HG03558 (cell line): Measurements from ENCODE around the gene OR8D4.
"Not testable (repeated sequence)": the region's sequence is repeated elsewhere in the genome, so short reads cannot be mapped to it uniquely, and the experiment has no call there.

Experiments
- ATAC-seq: cut with Tn5 transposase; IDR thresholded peaks from one replicate; pipeline ENCODE4 v1.9.1; 2021; ENCODE audit warnings: moderate number of reproducible peaks; ENCODE audit not compliant: unreplicated experiment; ENCODE audit errors: extremely low read depth

The OR8D4 gene

DNA sequence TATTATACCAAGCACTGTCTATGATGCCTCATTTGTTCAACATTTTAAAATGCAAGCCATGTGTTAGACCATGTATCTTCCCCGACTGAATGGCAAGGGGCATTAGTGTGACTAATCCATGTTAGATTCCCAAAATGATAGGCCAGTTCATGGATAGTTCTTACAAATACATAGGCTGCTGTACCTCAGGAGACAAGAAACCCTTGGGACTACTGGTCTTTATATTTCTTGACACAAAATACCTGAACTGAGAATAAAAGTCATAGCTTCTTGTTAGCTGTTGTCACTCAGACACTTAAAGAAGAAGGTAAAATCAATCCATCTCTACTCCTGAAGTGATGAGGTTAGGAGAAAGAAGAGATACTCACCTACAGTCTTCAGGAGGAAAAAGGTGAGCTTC, at the start of gene OR8D4:
Gene OR8D4, plus strand, starts transcription at position 301 of the 400 bp plus-strand sequence. CDS start 4,265 bp downstream, outside the sequence.
- no peak for ATAC-seq

DNA sequence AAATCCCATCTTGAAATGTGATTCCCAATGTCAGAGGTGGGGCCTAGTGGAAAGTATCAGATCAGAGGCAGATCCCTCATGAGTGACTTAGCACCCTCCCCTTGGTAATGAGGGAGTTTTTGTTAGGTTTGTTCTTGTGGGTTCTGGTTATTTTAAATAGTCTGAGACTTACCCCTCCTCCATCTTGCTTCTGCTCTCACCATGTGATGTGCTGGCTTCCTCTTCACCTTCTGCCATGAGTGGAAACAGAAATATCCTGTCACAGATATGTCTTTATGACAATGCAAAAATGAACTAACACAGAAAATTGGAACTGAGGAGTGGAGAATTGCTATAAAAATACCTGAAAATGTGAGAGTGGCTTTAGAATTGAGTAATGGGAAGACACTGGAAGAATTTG, 49.6 kb upstream of the OR8D4 start:
- ATAC-seq, result no peak

DNA sequence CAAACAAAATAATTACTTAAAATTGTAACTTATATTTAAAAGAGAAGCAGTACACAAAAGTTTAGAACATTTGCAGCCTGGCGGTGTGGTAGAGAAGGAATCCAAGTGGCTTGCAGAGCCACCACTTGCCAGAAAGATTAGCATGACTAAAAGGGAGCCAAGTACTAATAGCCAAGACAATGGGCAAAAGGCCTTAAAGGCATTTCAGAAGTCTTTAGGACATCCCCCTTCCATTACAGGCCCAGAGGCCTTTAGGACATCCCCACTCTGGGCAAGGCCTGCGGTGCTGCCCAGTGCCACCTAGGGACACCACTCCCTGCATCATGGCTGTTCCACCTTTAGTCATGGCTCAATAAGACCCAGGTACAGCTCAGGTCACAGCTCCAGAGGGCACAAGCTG, 48.9 kb upstream of the OR8D4 start:
- no peak for ATAC-seq

DNA sequence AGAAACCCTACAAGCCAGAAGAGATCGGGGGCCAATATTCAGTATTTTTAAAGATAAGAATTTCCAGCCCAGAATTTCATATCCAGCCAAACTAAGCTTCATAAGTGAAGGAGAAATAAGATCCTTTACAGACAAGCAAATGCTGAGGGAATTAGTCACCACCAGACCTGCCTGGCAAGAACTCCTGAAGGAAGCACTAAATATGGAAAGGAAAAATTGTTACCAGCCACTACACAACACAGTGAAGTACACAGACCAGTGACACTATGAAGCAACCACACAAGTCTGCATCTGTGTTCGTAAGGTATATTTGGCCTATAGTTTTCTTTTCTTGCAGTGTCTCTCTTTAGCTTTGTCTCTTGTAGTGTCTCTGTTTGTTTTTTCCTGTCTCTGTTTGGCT, 45.5 kb upstream of the OR8D4 start:
- no peak for ATAC-seq

DNA sequence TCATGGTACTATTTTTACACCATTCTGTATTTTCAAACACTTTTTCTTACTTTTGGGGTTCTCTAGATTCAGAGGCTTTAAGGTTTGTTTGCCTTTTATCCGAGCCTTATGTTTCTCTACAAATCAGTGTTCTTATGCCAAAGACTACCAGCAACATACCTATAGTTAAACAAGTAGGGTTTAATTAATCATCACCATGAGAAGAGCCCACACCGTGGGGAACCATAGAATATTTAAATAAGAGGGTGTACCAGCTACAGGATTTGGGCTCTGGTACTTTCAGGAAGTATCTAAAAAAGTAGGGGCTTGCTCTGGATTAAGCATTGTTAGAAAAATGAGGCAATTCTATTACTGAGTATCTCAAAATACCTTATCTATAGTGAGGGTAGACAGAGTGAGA, 42.2 kb upstream of the OR8D4 start:
- ATAC-seq, result no peak

DNA sequence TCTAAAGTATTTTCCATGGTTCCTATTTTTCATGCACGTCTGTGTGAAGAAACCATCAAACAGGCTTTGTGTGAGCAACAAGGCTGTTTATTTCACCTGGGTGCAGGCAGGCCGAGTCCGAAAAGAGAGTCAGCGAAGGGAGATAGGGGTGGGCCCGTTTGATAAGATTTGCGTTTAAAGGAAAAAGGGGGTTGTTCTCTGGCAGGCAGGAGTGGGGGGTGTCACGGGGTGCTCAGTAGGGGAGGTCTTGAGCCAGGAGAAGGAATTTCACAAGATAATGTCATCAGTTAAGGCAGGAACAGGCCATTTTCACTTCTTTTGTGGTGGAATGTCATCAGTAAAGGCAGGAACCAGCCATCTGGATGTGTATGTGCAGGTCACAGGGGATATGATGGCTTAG, 36.7 kb upstream of the OR8D4 start:
- not testable (repeated sequence) for ATAC-seq

DNA sequence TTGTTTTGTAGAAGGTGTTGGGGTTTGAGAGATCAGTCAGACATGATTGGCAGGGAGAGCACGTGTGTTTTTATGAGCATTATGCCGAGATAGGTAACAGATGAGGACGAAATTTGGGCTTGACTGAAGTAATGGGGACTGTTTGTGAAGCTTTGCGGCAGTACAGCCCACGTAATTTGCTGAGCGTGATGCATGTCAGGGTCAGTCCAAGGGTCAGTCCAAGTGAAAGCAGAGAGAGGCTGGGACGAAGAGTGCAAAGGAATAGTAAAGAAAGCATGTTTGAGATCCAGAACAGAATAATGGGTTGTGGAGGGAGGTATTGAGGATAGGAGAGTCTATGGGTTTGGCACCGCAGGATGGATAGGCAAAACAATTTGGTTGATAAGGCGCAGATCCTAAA, 34.2 kb upstream of the OR8D4 start:
- ATAC-seq, result not testable (repeated sequence)

DNA sequence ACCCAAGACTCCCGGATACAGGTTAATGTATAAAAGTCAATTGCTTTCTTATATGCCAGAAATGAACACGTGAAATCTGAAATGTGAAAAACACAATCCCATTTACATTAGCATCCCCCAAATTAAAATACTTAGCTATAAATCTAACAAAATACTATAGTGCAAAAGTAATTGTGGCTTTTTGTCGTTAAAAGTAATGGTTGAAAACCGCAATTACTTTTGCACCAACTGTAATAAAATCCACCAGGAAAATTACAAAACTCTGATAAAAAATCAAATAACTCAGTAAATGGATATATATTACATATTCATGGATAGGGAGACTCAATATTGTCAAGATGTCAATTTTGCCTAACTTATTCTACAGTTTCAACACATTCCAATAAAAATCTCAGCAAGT, 21.1 kb upstream of the OR8D4 start:
- no peak for ATAC-seq

DNA sequence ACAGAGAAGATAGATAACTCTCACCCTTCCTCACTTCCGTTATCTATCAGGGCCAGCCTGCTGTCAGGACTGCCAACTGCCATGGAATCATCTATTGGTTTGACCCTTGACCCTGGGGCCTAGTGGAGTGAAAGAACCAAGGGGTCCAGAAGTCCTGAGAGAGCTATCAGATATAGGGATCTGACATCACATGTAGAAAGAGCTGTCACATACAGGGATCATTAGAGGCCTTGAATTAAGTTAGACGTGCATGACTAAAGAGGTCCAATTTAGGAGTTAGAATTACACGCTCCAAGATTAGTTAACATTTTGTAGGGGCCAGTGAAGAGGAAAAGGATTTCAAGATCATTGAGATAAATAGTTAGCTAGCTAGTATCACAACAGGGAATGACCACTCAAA, 16.4 kb upstream of the OR8D4 start, which contains the start of gene TMEM225:
Gene TMEM225, minus strand, starts transcription at position 101 of the 400 bp plus-strand sequence. CDS start 245 bp downstream, outside the sequence.
- no peak for ATAC-seq

DNA sequence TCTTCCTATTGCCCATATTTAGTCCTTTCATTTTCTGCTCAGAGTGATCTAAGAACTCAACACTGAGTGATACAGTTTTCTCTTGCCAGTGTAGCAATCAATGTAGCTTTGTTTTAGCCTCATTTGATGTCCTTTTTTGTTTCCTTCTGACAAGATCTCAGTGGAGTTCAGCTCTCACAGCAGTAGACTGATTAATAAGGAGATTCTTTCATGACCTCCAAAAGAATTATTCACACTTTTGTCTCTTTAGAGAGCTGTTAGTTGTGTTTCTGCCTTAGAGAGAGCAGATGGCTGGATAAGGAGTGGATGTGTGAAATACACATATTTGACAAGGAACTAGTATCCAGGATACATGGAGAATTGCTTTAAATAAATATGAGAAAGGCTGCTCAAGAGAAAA, 9.9 kb upstream of the OR8D4 start:
- ATAC-seq, result no peak

DNA sequence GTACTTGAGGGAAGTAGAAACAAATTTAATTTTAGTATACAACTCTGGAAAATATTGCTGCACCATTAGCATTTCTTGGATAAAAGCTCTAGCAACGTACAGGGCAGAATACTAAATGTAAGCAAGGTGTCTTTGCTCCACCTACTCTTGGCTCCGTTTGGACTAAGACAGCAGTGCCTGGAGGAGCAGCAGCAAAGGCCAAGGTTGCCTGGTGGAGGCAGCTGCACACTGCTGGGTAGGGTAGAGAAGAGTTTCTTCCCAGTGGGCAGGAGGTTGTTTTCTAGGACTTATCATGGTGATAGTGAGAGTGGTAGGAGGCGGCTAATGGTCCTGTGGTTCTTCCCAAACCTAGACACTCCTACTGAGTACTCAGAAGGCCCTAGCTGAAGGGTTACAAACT, 2.2 kb upstream of the OR8D4 start:
- no peak for ATAC-seq

DNA sequence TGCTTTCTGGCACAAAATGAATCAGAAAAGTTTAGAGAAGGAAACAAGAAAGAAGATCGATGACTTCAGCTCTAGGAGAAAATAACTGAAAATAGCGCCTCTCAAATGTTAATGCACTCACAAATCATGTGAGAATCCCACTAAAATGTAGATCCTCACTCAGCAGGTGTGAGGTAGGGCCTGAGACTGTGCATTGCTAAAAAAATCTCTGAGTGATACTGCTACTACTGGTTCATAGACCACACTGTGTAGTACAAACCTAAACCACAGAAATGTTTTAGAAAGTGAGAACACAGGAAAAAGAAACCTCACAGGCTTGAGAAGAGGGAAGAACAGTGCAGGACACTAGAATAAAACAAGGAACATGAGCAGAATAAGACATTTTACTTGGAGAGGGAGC, 2.0 kb downstream of the OR8D4 start:
- peak; percentile 68 for ATAC-seq

DNA sequence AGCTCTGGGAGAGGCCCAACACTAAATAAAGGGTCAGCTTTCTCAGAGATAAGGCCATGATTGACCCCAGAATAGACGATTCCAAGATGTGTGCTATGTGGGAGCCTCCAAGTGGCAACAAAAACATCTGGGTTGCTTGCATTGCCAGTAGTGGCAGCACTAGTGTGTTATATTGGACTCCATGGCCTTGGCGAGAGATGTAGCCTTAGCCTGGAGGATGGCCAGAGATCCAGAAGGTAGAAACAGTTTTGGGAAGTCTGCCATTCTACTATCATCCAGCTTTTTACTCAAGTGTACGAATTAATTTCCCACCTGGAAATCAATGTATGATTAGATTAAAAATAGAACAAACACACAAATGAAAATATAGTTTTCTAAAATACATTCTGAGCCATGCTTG, 3.0 kb downstream of the OR8D4 start:
- no peak for ATAC-seq

DNA sequence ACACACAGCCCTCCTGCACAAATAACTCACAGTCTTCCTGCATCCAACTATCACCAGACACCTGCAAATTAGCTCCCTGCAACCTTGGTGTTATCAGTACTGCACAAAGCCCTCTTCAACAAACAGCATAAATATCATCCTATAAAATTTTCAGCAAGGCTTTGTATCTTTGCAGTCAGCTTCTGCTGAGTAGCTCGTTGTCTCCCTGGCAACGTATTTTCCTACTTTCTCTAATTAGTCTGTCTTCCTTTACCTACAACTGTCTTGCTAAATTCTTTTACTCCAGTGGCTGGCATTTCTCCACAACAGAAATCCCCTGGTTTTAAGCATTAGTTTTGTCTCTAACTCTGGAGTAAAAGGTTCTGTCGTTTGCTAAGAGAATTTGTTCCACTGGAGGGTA, 3.9 kb downstream of the OR8D4 start:
- no peak for ATAC-seq

DNA sequence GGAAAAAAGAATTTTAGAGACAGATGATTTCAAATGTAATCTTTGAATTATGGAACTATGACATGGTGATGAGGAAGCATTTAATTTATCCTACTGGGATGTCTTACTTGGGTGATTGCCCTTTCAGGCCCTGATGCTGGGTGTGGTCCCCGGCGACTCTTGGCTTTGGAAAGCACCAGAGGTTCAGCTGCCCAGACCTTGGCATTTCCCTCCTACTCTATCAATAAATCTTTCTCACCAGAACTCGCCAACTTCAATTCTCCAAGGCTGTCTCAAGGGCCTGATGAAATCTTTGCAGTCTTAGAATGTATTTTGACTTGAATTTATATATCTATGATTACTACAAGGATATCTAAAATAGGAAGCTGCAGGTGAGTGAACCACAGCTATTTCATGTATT, 19.0 kb downstream of the OR8D4 start:
- no peak for ATAC-seq

DNA sequence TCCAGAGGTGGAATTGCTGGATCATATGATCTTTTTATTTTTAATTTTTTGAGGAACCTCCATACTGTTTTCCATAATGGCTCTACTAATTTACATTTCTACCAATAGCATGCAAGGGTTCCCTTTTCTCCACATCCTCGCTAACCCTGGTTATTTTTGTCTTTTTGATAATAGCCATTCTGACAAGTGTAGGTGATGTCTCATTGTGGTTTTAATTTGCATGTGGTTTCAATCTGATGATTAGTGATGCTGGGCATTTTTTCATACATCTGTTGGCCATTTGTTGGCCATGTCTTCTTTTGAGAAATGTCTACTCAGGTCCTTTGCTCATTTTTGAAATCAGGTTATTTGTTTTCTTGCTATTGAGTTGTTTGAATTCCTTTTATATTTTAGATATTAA, 22.1 kb downstream of the OR8D4 start:
- ATAC-seq, result no peak

DNA sequence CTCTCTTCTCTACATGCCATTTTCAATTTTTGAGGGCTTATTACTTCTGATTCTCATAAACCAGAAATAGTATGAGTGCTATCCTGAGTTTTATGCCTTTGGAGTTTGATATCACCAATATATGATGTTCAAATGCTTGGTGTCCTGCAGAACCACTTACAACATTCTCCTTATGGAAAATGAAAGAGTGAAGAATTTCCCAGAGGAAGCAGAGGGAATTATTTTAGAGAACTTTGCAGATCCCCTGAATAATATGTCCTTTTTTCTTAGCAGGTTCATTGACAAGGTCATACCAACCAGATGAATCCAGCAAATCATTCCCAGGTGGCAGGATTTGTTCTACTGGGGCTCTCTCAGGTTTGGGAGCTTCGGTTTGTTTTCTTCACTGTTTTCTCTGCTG, 37.4 kb downstream of the OR8D4 start, which contains the start of gene OR4D5:
Gene OR4D5, plus strand, starts transcription at position 301 of the 400 bp plus-strand sequence. Its CDS starts 0 bp downstream, at position 301.
- no peak for ATAC-seq

DNA sequence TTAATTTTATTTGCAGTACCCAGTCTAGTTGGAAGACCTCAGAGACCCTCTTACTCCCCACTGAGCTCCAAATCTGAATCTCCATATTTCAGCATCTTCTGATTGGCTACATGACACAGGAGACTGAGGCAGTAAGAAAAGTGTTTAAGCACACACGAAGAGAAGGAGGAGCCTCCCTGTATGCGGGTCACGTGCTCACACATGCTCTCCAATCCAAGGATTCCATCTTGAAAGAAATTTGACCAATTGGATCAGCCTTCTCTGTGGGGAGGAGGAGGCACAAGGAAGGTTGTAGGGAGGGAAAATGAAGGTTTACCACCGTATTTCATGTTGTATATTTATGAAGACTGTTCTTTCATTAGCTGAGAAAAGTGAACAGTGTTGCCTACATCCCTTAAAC, 40.4 kb downstream of the OR8D4 start:
- no peak for ATAC-seq

DNA sequence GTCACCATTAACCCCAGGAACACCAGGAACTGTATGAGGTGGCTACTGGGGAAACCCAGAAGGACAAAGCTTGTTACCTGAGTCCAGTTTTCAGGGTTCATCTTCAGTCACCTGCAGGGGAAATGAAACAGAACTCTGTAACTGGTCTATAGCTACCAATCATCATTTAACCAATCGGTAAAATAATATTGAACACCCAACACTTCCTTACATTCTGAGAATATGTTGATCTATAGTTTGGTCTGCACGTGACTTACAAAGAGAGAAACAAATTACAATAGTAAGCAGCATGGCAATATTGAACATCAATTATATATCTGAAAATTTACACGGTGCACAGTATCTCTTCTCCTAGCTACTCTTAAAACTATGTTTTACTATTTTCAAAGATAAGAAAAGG, 41.8 kb downstream of the OR8D4 start, which contains the start of gene OR6T1:
Gene OR6T1, minus strand, starts transcription at position 101 of the 400 bp plus-strand sequence. Its CDS starts 0 bp downstream, at position 101.
- no peak for ATAC-seq

DNA sequence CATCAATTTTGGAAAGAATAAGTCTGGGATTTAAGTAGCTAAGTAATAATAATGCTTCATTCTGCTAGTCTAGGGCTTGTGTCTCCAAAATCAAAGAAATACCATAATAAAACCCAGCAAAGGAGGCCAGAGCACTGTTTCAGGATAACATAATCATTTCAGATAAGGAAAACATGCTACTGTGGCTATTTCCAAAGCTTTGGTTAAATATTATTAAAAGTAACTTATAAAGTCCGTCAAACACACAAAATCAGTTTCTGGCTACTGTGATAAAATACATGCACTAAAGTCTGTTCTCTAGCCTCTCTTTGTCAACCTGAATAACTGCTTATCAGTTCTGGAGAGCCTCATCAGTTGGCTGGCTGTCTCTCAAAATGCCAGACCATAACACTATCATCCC, 43.2 kb downstream of the OR8D4 start:
- ATAC-seq, result no peak

DNA sequence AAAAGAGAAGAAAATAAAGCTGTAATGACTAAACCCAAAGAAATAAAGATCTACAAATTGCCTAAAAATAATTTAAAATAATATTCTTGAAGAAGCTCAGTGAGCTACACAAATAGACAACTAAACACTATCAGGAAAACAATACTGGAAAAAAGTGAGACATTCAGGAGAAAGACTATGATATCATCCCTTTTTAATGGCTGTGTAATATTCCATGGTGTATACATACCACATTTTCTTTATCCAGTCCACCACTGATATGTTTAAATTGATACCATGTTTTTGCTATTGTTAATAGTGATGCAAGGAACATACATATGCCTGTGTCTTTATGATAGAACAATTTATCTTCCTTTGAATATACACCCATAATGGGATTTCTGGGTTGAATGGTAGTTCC, 54.8 kb downstream of the OR8D4 start:
- no peak for ATAC-seq
